DMS 273 (cell line): ENCODE data around the gene PRSS38.

ENCODE experiments used
- DNase-seq: peaks from one replicate; lab custom pipeline; 2025; ENCODE audit not compliant: unreplicated experiment; lab: John Stamatoyannopoulos, UW

PRSS38 gene

GRCh38 chr1:227884370-227885134, 69.1 kb downstream of the PRSS38 start:
- DNase-seq, result no peak

GRCh38 chr1:227885135-227885647, 69.7 kb downstream of the PRSS38 start:
- DNase-seq, result no peak

GRCh38 chr1:227885648-227886502, 70.4 kb downstream of the PRSS38 start:
- peak; percentile 35 for DNase-seq

GRCh38 chr1:227886503-227886961, 71.1 kb downstream of the PRSS38 start:
- no peak for DNase-seq

- DNase-seq, result peak; percentile 49
These were observed 71.7 kb downstream of the PRSS38 start for GRCh38 chr1:227886993-227887696.

- DNase-seq, result no peak
These were observed 72.4 kb downstream of the PRSS38 start for GRCh38 chr1:227887697-227888403.

- DNase-seq, result no peak
These were observed 73.0 kb downstream of the PRSS38 start for GRCh38 chr1:227888404-227889046.

GRCh38 chr1:227889047-227889862, 73.8 kb downstream of the PRSS38 start:
- no peak for DNase-seq

GRCh38 chr1:227889863-227890405, 74.5 kb downstream of the PRSS38 start:
- DNase-seq, result no peak

- no peak for DNase-seq
These were observed 75.2 kb downstream of the PRSS38 start for GRCh38 chr1:227890451-227891222.

GRCh38 chr1:227891223-227891954, 75.9 kb downstream of the PRSS38 start:
- DNase-seq, result no peak

GRCh38 chr1:227891955-227892488, 76.5 kb downstream of the PRSS38 start:
- no peak for DNase-seq

GRCh38 chr1:227892489-227893299, 77.2 kb downstream of the PRSS38 start:
- no peak for DNase-seq

- no peak for DNase-seq
These were observed 77.9 kb downstream of the PRSS38 start for GRCh38 chr1:227893300-227893948.

GRCh38 chr1:227893949-227894721, 78.7 kb downstream of the PRSS38 start:
- DNase-seq, result no peak
